EH (cell line): Measurements from ENCODE around the gene NBPF1.
A peak's percentile ranks its signal among the peaks of the same experiment; 100 is the strongest.
"Not testable (repeated sequence)": the region's sequence is repeated elsewhere in the genome, so short reads cannot be mapped to it uniquely, and the experiment has no call there.

Source experiments
- DNase-seq: peaks from one replicate; pipeline ENCODE4 v3.0.0-alpha.2; 2015; ENCODE audit warnings: low read depth

NBPF1 gene

DNA sequence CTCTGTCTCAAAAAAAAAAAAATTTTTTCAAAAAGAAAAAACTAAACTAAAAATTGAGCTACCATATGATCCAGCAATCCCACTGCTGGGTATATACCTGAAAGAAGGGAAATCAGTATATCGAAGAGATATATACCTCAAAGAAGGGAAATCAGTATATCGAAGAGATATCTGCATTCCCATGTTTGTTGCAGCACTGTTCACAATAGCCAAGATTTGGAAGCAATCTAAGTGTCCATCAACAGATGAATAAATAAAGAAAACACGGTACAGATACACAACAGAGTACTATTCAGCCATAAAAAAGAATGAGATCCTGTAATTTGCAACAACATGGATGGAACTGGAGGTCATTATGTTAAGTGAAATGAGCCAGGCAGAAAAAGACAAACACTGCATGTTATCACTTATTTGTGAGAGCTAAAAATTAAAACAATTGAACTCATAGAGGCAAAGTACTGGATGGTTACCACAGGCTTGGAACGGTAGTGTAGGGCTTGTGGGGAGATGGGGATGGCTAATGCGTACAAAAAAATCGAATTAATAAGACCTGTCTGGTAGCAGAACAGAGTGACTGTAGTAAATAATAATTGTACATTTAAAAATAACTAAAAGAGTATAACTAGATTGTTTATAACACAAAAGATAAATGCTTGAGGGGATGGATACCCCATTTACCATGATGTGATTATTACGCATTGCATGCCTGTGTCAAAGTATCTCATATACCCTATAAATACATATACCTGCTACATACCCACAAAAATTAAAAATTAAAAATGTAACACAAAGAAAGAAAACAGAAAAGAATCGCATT, 28.0 kb upstream of the NBPF1 start:
- not testable (repeated sequence) for DNase-seq

DNA sequence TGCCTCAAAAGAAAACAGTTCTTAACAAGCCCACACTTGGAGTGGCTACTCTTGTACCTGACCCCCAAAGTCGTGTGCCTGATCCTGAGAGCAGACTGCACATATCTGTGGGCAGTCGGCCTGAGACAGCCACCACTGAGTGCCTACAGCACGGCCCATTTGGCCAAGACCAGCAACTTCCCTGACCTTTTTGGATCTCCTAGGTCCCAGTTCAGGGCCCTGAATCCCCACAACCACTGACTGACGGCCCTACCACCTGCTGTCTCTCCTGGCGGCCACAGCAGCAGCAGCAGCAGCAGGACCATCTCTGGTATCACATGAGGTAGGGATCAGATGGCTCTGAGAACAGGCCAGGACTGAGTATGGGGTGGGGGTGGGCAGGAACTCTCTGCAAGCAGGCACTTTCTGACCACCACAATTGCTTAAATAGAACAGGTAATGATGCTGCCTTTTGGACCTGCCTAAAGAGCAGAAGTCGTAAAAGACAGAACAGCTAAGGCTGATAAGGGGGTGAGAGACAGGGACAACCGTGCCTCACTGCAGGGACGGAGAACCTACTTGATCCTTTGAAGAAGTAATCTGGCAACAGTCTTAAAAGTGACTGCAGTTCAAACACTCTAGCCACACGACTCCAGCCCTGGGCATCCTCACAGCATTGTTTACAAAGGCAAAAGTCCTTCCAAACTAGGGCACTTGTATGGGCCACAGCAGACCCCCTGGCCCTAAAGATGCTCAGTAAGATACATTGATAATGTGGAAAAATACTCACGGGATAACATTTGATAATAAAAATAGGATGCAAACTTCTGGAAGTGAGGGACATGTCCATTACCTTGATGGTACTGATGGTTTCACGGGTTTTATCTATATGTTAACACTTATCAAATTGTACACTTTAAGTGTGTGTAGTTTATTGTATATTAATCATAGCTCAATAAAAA, 26.0 kb upstream of the NBPF1 start:
- not testable (repeated sequence) for DNase-seq

GRCh38 chr1:16637941-16638778, 24.8 kb upstream of the NBPF1 start:
- not testable (repeated sequence) for DNase-seq

- not testable (repeated sequence) for DNase-seq
Measured at GRCh38 chr1:16636551-16637195, 23.3 kb upstream of the NBPF1 start.

DNA sequence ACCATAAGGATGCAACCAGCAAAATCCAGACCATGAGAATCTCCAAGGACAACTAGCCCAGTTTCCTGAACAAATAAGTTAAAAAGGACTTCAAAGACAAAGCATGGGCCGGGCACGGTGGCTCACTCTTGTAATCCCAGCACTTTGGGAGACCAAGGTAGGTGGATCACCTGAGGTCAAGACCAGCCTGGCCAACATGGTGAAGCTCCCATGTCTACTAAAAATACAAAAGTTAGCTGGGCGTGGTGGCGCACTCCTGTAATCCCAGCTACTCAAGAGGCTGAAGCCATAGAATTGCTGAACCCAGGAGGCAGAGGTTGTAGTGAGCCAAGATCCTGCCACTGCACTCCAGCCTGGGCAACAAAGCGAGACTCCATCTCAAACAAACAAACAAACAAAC, 22.6 kb upstream of the NBPF1 start:
- DNase-seq = not testable (repeated sequence)

- DNase-seq = not testable (repeated sequence)
Measured at GRCh38 chr1:16633540-16634282, 20.3 kb upstream of the NBPF1 start.

- not testable (repeated sequence) for DNase-seq
Measured at GRCh38 chr1:16632044-16632850, 18.9 kb upstream of the NBPF1 start.

- DNase-seq = no peak
Measured at GRCh38 chr1:16631248-16632043, 18.1 kb upstream of the NBPF1 start.

- DNase-seq = no peak
Measured at GRCh38 chr1:16630661-16631247, 17.4 kb upstream of the NBPF1 start.

- DNase-seq = not testable (repeated sequence)
Measured at GRCh38 chr1:16629916-16630530, 16.7 kb upstream of the NBPF1 start.

GRCh38 chr1:16628361-16629111, 15.2 kb upstream of the NBPF1 start:
- no peak for DNase-seq

- not testable (repeated sequence) for DNase-seq
Measured at GRCh38 chr1:16626409-16626983, 13.1 kb upstream of the NBPF1 start.

DNA sequence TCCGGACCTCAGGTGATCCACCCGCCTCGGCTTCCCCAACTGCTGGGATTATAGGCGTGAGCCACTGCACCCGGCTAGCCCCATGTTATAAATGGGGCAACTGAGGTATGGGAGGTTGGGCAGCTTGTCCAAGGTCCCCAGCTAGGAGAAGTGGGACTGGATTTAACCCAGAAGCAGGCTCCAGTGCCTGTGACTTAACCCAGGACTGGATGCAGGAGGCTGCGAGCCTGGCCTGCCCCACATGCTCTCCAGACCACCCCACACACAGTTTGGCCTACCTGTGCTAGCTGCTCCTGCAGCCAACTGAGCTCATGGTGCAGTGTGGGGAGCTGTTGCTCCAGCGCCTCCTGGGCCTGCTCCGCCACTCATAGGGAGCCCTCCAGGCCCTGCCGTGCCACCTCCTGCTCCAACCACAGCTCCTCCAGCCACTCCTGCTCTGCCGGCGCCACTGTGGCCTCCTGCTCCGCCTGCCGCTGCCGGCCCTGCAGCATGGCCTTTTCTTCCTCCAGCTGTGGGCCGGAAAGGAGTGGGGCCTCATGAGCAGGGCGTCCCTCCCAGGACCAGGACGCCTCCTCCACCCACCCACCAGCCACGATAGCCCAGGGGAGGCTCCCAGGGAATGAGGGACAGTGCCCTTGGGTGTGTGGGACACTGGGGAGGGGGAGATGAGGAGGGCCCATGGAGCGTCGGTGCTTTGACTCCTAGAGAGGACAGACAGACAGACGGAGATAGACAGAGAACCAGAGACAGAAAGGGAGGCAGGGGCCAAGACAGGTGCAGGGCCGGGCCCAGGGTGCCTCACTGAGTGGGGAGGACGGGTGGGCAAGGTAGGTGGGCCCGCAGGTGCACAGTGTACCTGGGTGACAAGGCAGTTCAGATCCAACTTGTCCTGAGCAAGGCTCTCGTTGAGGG, 12.4 kb upstream of the NBPF1 start:
- no peak for DNase-seq

- not testable (repeated sequence) for DNase-seq
Measured at GRCh38 chr1:16623812-16624719, 10.7 kb upstream of the NBPF1 start.

DNA sequence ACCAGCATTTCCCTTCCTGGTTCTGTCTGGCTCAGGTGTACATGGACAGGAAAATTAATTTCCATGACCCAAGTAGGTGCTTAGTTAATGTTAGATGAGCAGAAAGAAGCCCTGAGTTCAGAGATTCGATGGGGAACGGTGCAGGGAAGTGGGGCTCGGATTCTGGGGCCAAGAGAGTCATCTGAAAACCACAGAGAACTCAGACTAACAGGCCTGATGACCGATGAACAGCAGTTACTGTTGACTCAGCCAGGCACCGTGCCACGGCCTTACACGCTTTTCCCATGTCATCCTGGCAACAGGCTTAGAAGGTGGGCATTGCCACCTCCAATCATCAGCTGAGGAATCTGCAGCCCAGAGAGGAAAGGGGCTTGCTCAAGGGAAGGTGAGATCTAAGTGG, 10.0 kb upstream of the NBPF1 start:
- peak; percentile 59 for DNase-seq
